Small intestine (tissue), 7 donors: ENCODE results near the gene HLA-DMA. TPM values are rescaled to one million over a fixed set of nuclear protein-coding genes. Genes with fewer than 3 reads are reported as not detected.

ENCODE experiments used
- DNase-seq, 2 donors: peaks; one replicate each; pipeline versions ENCODE4 v3.0.0 to v3.0.0-alpha.2; 2013
- FAIRE-seq: peaks from 2 replicates; lab custom pipeline; 2012; peaks lifted over from hg19 to GRCh38; lab: Jason Lieb, UNC
- H3K27ac ChIP-seq, 3 donors: one replicate each; pipeline ENCODE4 v1.5.1; 2013; ENCODE audit warnings: low read length in 2 of 3, mild to moderate bottlenecking in 2 of 3, control low read depth in 1 of 3, inconsistent platforms in 1 of 3, low read depth in 1 of 3, moderate library complexity in 1 of 3
- H3K27me3 ChIP-seq, 3 donors: one replicate each; pipeline ENCODE4 v1.6.1; 2013; ENCODE audit warnings: low read length in 3 of 3, inconsistent platforms in 1 of 3; ENCODE audit not compliant: control insufficient read depth in 3 of 3, insufficient read depth in 3 of 3
- H3K36me3 ChIP-seq, 3 donors: one replicate each; pipeline ENCODE4 v1.6.1; 2013; ENCODE audit warnings: low read length in 3 of 3, inconsistent platforms in 1 of 3, low read depth in 1 of 3, mild to moderate bottlenecking in 1 of 3, moderate library complexity in 1 of 3; ENCODE audit not compliant: control insufficient read depth in 3 of 3, insufficient read depth in 2 of 3
- H3K4me1 ChIP-seq, 3 donors: one replicate each; pipeline ENCODE4 v1.6.1; 2013; ENCODE audit warnings: low read length in 2 of 3, inconsistent platforms in 1 of 3, low read depth in 1 of 3, mild to moderate bottlenecking in 1 of 3, moderate library complexity in 1 of 3; ENCODE audit not compliant: control insufficient read depth in 3 of 3, insufficient read depth in 2 of 3
- H3K4me3 ChIP-seq, 3 donors: one replicate each; pipeline ENCODE4 v1.5.1; 2013; ENCODE audit warnings: low read length in 3 of 3, control low read depth in 1 of 3, inconsistent platforms in 1 of 3, low read depth in 1 of 3, mild to moderate bottlenecking in 1 of 3, moderate library complexity in 1 of 3
- H3K9me3 ChIP-seq, 2 donors: one replicate each; pipeline ENCODE4 v1.6.1; 2013; ENCODE audit warnings: low read depth in 1 of 2, low read length in 1 of 2; ENCODE audit not compliant: control insufficient read depth in 2 of 2, insufficient read depth in 1 of 2
- WGBS, 3 donors: extraction: QIAGEN DNeasy Blood & Tissue Kit; methylation state at CpG; one replicate each; pipeline ENCODE4 v1.1.7; 2013; 5-methylcytosine and 5-hydroxymethylcytosine counted together
- polyA plus RNA-seq, 4 donors: library from polyadenylated mRNA; stranded (reverse) in 3 of 4; unstranded in 1 of 4; fragments of 200-250 nt in 3 of 4; fragments of 120-200 nt in 1 of 4; gene quantifications; one replicate each; pipeline versions ENCODE4 v1.2.1 to v1.2.3, GENCODE V29; 2013
- donor health status: healthy with polysubstance abuse.
- donor health status: control.
- donor health status: control.
- donor health status: Bipolar disorder and iron deficiency.
- donor health status: healthy.

HLA-DMA gene
- polyA plus RNA-seq, 4 donors, result 24.5 to 111 (median 68.5) TPM

DNA sequence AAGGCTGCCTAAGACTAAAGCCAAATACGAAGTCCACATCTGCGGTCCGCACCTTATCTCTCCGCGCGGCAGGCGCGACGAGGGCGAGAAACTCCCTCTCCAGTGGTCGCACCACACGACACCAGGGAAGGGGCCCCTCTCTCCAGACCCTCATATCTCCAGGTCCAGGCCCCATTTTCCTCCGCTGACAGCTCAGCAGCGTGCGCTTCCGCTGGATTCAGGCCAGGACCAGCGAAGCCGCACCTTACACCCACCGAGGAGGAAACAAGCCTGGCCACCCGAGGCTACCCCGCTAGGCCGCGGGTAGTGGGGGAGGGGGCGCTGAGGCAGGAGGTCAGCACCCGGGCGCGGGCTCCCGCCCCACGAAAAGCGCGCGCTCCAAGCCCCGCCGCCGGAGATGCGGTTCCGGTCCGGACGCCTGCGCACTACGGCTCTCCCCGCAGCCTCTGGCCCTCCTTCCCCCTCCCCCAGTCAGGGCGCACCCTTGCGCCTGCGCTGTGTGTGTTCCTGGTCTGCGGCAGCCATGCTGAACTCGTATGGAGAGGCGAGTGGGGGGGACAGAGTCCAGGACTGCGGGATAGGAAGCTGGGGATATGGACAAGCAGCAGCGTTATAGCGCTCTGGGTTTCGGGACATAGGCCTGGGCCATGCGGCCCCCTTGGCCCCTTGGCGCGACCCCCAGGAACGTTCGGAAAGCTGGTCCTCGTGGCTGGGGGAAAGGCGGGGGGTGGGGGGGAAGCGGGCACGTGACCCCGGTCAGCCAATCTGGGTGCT lies 15.4 kb upstream of the HLA-DMA start, which contains the start of gene BRD2:
Gene BRD2 (plus strand): TSS at position 502 of the 774 bp plus-strand sequence. CDS start 4,305 bp downstream, outside the sequence.
- H3K9me3 ChIP-seq, result no peaks in the 10 kb centered on the region
- DNase-seq (peak; percentile 99), FAIRE-seq (no peak)
- H3K27ac ChIP-seq, result peak within 1 kb of the TSS; percentile 98 to 100 (median 99)
- H3K4me1 ChIP-seq, result peaks cover 0 to 10% (median 7%) of the 10 kb centered on the region in 3 donors
- peak within 1 kb of the TSS; percentile 65 to 90 (median 82) for H3K4me3 ChIP-seq
- H3K27me3 ChIP-seq, result no peaks in the 10 kb centered on the region
- 0 to 1% (median 0%) methylated on average over 58 to 62 of the region's 62 CpGs for WGBS, 3 donors
- peaks cover 0 to 13% (median 0%) of the 10 kb centered on the region in 3 donors for H3K36me3 ChIP-seq

- peak overlapping the region; percentile 65 to 90 (median 82) for H3K4me3 ChIP-seq
- peak; percentile 60 to 63 for DNase-seq
- H3K27ac ChIP-seq, result peak overlapping the region; percentile 98 to 100 (median 99)
- 0 to 4% (median 1%) methylated on average over 16 of the region's 16 CpGs for WGBS, 3 donors
- H3K9me3 ChIP-seq, result no peaks in the 10 kb centered on the region
- no peaks in the 10 kb centered on the region for H3K27me3 ChIP-seq
- H3K4me1 ChIP-seq, result peaks cover 0 to 10% (median 7%) of the 10 kb centered on the region in 3 donors
- peaks cover 0 to 4% (median 0%) of the 10 kb centered on the region in 3 donors for H3K36me3 ChIP-seq
- FAIRE-seq, result no peak
Observed at GRCh38 chr6:32967151-32968091, 14.5 kb upstream of the HLA-DMA start.

DNA sequence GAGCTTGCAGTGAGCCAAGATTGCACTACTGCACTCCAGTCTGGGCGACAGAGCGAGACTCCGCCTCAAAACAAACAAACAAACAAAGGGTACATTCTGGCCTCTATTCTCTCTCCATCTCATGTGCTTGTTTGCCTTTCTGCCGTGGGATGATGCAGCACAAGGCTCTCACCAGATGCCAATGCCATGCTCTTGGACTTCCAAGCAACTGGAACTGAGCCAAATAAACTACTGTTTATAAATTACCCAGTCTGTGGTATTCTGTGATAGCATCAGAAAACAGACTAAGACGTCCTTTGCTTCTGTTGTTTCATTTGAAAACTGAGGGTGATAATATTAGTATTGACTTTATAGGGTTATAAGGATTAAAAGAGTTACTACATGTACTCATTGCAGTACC lies 11.9 kb upstream of the HLA-DMA start:
- no peaks in the 10 kb centered on the region for H3K9me3 ChIP-seq
- H3K36me3 ChIP-seq, result no peaks in the 10 kb centered on the region
- no peak overlapping the region for H3K4me3 ChIP-seq
- FAIRE-seq, result no peak
- H3K4me1 ChIP-seq, result peaks cover 0 to 10% (median 7%) of the 10 kb centered on the region in 3 donors
- WGBS, 3 donors, result 83 to 85% (median 83%) methylated on average over 5 of the region's 5 CpGs
- no peak overlapping the region for H3K27ac ChIP-seq
- DNase-seq, result no peak
- H3K27me3 ChIP-seq, result no peaks in the 10 kb centered on the region

DNA sequence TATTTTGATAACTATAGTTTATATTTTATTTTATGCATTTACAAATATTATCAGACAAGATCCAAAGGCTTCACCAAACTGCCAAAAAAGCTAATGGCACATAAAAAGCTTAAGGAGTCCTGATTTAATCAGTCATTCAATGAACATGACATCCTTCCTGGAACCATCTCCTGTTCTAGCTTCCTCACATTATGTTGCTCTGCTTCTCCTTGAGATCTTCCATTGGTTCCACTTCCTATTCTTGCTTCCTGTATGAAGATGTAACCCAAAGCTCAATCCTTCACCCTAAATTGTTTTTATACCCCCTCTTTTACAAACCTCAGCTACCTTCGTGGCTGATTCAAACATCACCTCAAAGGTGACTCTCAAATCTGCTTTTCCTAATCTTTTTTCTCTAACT lies 11.0 kb upstream of the HLA-DMA start:
- Histone ChIP-seq H3K4me1 (peaks cover 0 to 10% (median 7%) of the 10 kb centered on the region in 3 donors), H3K27me3 (no peaks in the 10 kb centered on the region), H3K27ac (no peak overlapping the region), H3K36me3 (no peaks in the 10 kb centered on the region), H3K4me3 (no peak overlapping the region), H3K9me3 (no peaks in the 10 kb centered on the region)
- FAIRE-seq, result no peak
- no peak for DNase-seq
- WGBS, 3 donors, result 71 to 80% (median 71%) methylated on average over 1 of the region's 1 CpG

DNA sequence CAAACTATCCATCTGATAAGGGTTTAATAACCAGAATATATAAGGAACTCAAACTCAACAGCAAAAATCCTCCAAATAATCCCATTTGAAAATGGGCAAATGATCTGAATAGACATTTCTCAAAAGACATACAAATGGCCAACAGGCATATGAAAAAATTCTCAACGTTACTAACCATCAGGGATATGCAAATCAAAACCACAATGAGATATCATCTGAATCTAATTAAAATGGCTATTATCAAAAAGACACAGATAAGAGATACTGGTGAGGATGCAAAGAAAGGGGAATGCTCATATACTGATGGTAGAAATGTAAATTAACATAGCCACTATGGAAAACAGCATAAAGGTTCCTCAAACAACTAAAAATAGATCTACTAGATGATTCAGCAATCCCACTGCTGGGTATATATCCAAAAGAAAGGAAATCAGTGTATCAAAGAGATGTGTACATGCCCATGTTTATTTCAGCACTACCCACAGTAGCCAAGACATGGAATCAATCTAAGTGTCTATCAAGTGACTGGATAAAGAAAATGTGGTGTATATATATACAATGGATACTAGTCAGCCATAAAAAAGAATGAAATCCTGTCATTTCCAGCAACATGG lies 9.4 kb upstream of the HLA-DMA start:
- Histone ChIP-seq H3K4me1 (peaks cover 0 to 8% (median 7%) of the 10 kb centered on the region in 3 donors), H3K27ac (no peak overlapping the region), H3K36me3 (no peaks in the 10 kb centered on the region), H3K27me3 (no peaks in the 10 kb centered on the region), H3K9me3 (no peaks in the 10 kb centered on the region), H3K4me3 (no peak overlapping the region)
- 65 to 67% (median 65%) methylated on average over 1 of the region's 1 CpG for WGBS, 3 donors
- FAIRE-seq (no peak), DNase-seq (no peak)

GRCh38 chr6:32960563-32960962 lies 7.7 kb upstream of the HLA-DMA start:
- Histone ChIP-seq H3K27ac (no peak overlapping the region), H3K27me3 (no peaks in the 10 kb centered on the region), H3K36me3 (no peaks in the 10 kb centered on the region), H3K9me3 (no peaks in the 10 kb centered on the region), H3K4me3 (no peak overlapping the region), H3K4me1 (no peaks in the 10 kb centered on the region)
- WGBS, 3 donors, result 63 to 88% (median 76%) methylated on average over 5 of the region's 5 CpGs
- DNase-seq, result no peak
- no peak for FAIRE-seq

DNA sequence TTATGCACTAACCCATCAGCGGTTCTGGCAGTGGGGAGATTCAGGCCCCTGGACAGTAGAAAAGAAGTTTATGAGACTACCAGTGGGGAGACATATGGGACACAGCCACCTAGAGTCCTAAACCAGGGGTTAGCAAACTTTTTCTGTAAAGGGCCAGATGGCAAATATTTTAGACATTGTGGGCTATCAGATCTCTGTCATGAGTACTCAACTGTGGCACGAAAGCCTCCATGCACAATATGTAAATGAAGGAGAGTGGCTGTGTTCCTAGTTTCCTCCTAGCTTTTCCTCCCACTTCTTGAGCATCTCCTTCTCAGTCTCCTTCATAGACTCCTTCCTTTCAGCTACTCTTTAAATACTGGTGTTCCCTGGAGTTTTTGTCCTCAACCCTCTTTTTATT lies 3.3 kb upstream of the HLA-DMA start:
- H3K36me3 ChIP-seq, result no peaks in the 10 kb centered on the region
- H3K27ac ChIP-seq, result no peak overlapping the region
- no peaks in the 10 kb centered on the region for H3K9me3 ChIP-seq
- WGBS, 3 donors, result 84 to 97% (median 86%) methylated on average over 2 of the region's 2 CpGs
- H3K27me3 ChIP-seq, result no peaks in the 10 kb centered on the region
- H3K4me1 ChIP-seq, result peaks cover 0 to 6% (median 3%) of the 10 kb centered on the region in 3 donors
- no peak overlapping the region for H3K4me3 ChIP-seq
- FAIRE-seq, result no peak
- DNase-seq, result no peak
